ENCODE results near the gene CAP1. TPM values are rescaled to one million over a fixed set of nuclear protein-coding genes. Genes with fewer than 3 reads are reported as not detected.

CAP1 gene
- total and polyA plus RNA-seq, 2 of the 13 experiments (the other 11 are each of a cell fraction or from before 2014, with no cell fraction given) = 174 to 195 TPM

DNA sequence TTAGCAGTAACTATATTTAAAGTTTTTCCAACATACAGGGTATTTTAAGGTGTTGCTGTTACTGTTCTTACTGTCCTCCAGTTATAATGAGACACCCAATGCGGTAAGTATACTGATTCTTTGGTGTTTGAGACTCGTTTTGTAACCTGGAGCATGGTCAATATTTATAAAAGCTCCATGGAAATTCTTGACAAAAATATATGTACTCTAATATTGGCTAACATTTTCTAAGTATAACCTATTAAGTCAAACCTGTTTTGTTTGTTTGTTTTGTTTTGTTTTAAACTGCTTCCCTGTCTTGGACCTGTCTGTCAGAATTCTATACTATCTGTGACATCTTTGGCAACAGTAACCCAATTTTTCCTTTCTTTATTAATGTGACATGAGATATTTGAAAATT is 15.9 kb upstream of the CAP1 start:
- H3K4me3 ChIP-seq (replicated peaks in 1 of 3; ENCODE audit: insufficient read depth in 1 of 3, low read depth in 2 of 3, low read length in 3 of 3) = no peak overlapping the region
- no peak overlapping the region for H3K4me2 ChIP-seq (ENCODE audit: low read depth, low read length)
- no peak for TF ChIP-seq ZSCAN20 (CRISPR knock-in tag; IDR thresholded peaks at IDR 0.05; ENCODE audit: borderline replicate concordance)
- no peak for TF ChIP-seq PRMT3 (CRISPR knock-in tag; IDR thresholded peaks at IDR 0.05; ENCODE audit: borderline replicate concordance, low read depth)
- no peak for TF ChIP-seq SMC3 (IDR thresholded peaks at IDR 0.05; ENCODE audit: low read length)
- TF ChIP-seq ATM (IDR thresholded peaks at IDR 0.05; ENCODE audit: borderline replicate concordance) = no peak
- TF ChIP-seq, protein P1, sequence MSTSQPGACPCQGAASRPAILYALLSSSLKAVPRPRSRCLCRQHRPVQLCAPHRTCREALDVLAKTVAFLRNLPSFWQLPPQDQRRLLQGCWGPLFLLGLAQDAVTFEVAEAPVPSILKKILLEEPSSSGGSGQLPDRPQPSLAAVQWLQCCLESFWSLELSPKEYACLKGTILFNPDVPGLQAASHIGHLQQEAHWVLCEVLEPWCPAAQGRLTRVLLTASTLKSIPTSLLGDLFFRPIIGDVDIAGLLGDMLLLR (CRISPR knock-in tag; IDR thresholded peaks at IDR 0.05) = no peak
- no peak for TF ChIP-seq JUNB (CRISPR knock-in tag; IDR thresholded peaks at IDR 0.05; ENCODE audit: borderline replicate concordance)
- TF ChIP-seq RFXAP (CRISPR knock-in tag; IDR thresholded peaks at IDR 0.05; ENCODE audit: borderline replicate concordance) = no peak
- TF ChIP-seq MTF1 (CRISPR knock-in tag; IDR thresholded peaks at IDR 0.05) = no peak
- ATAC-seq = no peak
- no peak overlapping the region for H2AFZ ChIP-seq (ENCODE audit: low read length)
- H3K79me2 ChIP-seq (ENCODE audit: insufficient read depth, low read length) = no peaks in the 10 kb centered on the region
- in situ Hi-C loops (cut with HindIII; ENCODE audit: extremely low pct_ligation_motif_present, low pct_unique_long_range_greater_than_20kb) = no loop called here
- BruUV-seq (replicated peaks) = no TSS peak
- ChIA-PET POLR2A (no interaction called here), CTCF (ENCODE audit: low intra/inter-chr PET ratio, low total read pairs) (no interaction called here)
- no peaks in the 10 kb centered on the region for H3K4me1 ChIP-seq (ENCODE audit: insufficient read depth, low read length)
- no peak overlapping the region for H3K9ac ChIP-seq (ENCODE audit: insufficient read depth, low read depth, low read length)
- 0% methylated on average over 2 of the region's 2 CpGs for WGBS (ENCODE audit: low lambda C conversion rate)
- H3K27me3 ChIP-seq (ENCODE audit: control insufficient read depth in 1 of 2, insufficient read depth in 2 of 2, low read length in 2 of 2) = 0 out of 5 replicates have a peak, but pooled peaks cover 0 to 3% of the 10 kb centered on the region in 2 experiments
- H3K9me3 ChIP-seq (ENCODE audit: low read length) = peaks cover 7% of the 10 kb centered on the region
- DNase-seq (ENCODE audit: low spot score) = no peak
- no peak for FAIRE-seq
- H3K27ac ChIP-seq (ENCODE audit: extremely low read length, insufficient read depth, low read length) = no peak overlapping the region
- H4K20me1 ChIP-seq (ENCODE audit: insufficient read depth, low read length) = no peaks in the 10 kb centered on the region
- intact Hi-C loops (cut with micrococcal nuclease; ENCODE audit: unreplicated experiment) = no loop called here
- no peaks in the 10 kb centered on the region for H3K36me3 ChIP-seq (replicated peaks in 1 of 2; ENCODE audit: control insufficient read depth in 1 of 2, insufficient read depth in 2 of 2, low read length in 2 of 2)

DNA sequence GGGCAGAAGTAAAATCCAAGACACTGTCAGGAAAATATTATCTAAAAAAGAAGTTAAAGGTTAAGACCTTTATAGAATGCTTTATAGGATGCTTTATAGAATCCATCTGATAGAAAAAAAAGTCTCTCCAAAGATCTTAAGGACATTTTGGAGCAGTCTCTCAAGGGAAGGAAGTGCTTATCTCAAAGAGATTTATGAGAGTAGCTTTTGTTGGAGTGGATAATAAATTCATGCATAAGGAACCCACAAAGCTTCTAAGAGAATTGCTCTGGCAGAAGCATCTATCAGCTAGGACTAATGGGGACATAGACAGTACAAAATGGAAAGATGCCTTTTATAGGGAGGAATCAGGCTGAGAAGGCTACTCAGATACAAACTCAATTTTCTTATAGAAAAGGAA is 12.9 kb upstream of the CAP1 start:
- Histone ChIP-seq H3K79me2 (ENCODE audit: insufficient read depth, low read length) (no peaks in the 10 kb centered on the region), H3K4me2 (ENCODE audit: low read depth, low read length) (no peak overlapping the region), H3K4me1 (ENCODE audit: insufficient read depth, low read length) (peaks cover 6% of the 10 kb centered on the region; the same call in 1 of the 2 replicates), H3K36me3 (replicated peaks in 1 of 2; ENCODE audit: control insufficient read depth in 1 of 2, insufficient read depth in 2 of 2, low read length in 2 of 2) (no peaks in the 10 kb centered on the region), H3K9me3 (ENCODE audit: low read length) (peaks cover 7% of the 10 kb centered on the region), H3K27ac (ENCODE audit: extremely low read length, insufficient read depth, low read length) (no peak overlapping the region), H3K9ac (ENCODE audit: insufficient read depth, low read depth, low read length) (no peak overlapping the region), H2AFZ (ENCODE audit: low read length) (no peak overlapping the region), H4K20me1 (ENCODE audit: insufficient read depth, low read length) (no peaks in the 10 kb centered on the region), H3K27me3 (ENCODE audit: control insufficient read depth in 1 of 2, insufficient read depth in 2 of 2, low read length in 2 of 2) (0 out of 5 replicates have a peak, but pooled peaks cover 0 to 3% of the 10 kb centered on the region in 2 experiments), H3K4me3 (replicated peaks in 1 of 3; ENCODE audit: insufficient read depth in 1 of 3, low read depth in 2 of 3, low read length in 3 of 3) (no peak overlapping the region)
- ChIA-PET CTCF (ENCODE audit: low intra/inter-chr PET ratio, low total read pairs) (no interaction called here), POLR2A (no interaction called here)
- intact Hi-C loops (cut with micrococcal nuclease; ENCODE audit: unreplicated experiment) = no loop called here
- TF ChIP-seq, protein P2, sequence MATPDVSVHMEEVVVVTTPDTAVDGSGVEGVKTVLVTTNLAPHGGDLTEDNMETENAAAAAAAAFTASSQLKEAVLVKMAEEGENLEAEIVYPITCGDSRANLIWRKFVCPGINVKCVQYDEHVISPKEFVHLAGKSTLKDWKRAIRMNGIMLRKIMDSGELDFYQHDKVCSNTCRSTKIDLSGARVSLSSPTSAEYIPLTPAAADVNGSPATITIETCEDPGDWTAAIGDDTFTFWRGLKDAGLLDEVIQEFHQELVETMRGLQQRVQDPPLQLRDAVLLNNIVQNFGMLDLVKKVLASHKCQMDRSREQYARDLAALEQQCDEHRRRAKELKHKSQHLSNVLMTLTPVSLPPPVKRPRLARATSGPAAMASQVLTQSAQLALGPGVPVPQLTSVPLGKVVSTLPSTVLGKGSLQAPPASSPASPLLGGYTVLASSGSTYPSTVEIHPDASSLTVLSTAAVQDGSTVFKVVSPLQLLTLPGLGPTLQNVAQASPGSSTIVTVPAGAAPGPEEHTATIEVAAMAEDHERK (CRISPR knock-in tag; IDR thresholded peaks at IDR 0.05; ENCODE audit: low read depth) = no peak
- no peak for TF ChIP-seq KLF15 (CRISPR knock-in tag; IDR thresholded peaks at IDR 0.05; ENCODE audit: borderline replicate concordance)
- in situ Hi-C loops (cut with HindIII; ENCODE audit: extremely low pct_ligation_motif_present, low pct_unique_long_range_greater_than_20kb) = no loop called here
- no TSS peak for BruUV-seq (replicated peaks)
- DNase-seq (ENCODE audit: low spot score) (no peak), ATAC-seq (no peak), FAIRE-seq (no peak)
